ENCODE data around the gene ITGA7.

Gene ITGA7

GRCh38 chr12:55703288-55703687 lies 4.4 kb downstream of the ITGA7 start:
- no peak overlapping the region for H3K4me3 ChIP-seq (ENCODE audit: low read depth, low read length)

GRCh38 chr12:55702861-55703260 lies 4.8 kb downstream of the ITGA7 start:
- H3K4me3 ChIP-seq (ENCODE audit: low read depth, low read length), result no peak overlapping the region
- no peak for TF ChIP-seq CTCF (IDR thresholded peaks at IDR 0.05; ENCODE audit: low read depth, low read length)

More at GRCh38 chr12:55703288-55703687, 4.4 kb downstream of the ITGA7 start:
- no peak for TF ChIP-seq CTCF (IDR thresholded peaks at IDR 0.05; ENCODE audit: low read depth, low read length)

- no peak for TF ChIP-seq CTCF (IDR thresholded peaks at IDR 0.05; ENCODE audit: low read depth, low read length)
- no peak overlapping the region for H3K4me3 ChIP-seq (ENCODE audit: low read depth, low read length)
These were observed 7.3 kb downstream of the ITGA7 start for GRCh38 chr12:55700255-55701018.

GRCh38 chr12:55699471-55700055 lies 8.1 kb downstream of the ITGA7 start:
- no peak for TF ChIP-seq CTCF (IDR thresholded peaks at IDR 0.05; ENCODE audit: low read depth, low read length)
- H3K4me3 ChIP-seq (ENCODE audit: low read depth, low read length), result no peak overlapping the region

- no peak overlapping the region for H3K4me3 ChIP-seq (ENCODE audit: low read depth, low read length)
- TF ChIP-seq CTCF (IDR thresholded peaks at IDR 0.05; ENCODE audit: low read depth, low read length), result no peak
These were observed 8.7 kb downstream of the ITGA7 start for GRCh38 chr12:55698965-55699364.

GRCh38 chr12:55698241-55698955 lies 9.3 kb downstream of the ITGA7 start:
- H3K4me3 ChIP-seq (ENCODE audit: low read depth, low read length), result no peak overlapping the region
- TF ChIP-seq CTCF (IDR thresholded peaks at IDR 0.05; ENCODE audit: low read depth, low read length), result no peak

- no peak for TF ChIP-seq CTCF (IDR thresholded peaks at IDR 0.05; ENCODE audit: low read depth, low read length)
- no peak overlapping the region for H3K4me3 ChIP-seq (ENCODE audit: low read depth, low read length)
These were observed 10.0 kb downstream of the ITGA7 start for GRCh38 chr12:55697686-55698085.

Data from WI38 (cell line).